22Rv1 (cell line): ENCODE results near the gene CBY1.

Experiments used
- H3K27ac ChIP-seq: fragments of 450-650 bp; 2 replicates; pipeline ENCODE4 v1.5.1; 2017
- ZFX ChIP-seq: fragments of 450-650 bp; IDR thresholded peaks from 2 replicates; pipeline ENCODE4 v1.6.1; 2017; ENCODE audit warnings: antibody characterized with exemption, borderline replicate concordance
- TF ChIP-seq, protein P1 (sequence below): fragments of 450-650 bp; IDR thresholded peaks from 2 replicates; pipeline ENCODE4 v1.5.1; 2017; ENCODE audit warnings: mild to moderate bottlenecking

The CBY1 gene

DNA sequence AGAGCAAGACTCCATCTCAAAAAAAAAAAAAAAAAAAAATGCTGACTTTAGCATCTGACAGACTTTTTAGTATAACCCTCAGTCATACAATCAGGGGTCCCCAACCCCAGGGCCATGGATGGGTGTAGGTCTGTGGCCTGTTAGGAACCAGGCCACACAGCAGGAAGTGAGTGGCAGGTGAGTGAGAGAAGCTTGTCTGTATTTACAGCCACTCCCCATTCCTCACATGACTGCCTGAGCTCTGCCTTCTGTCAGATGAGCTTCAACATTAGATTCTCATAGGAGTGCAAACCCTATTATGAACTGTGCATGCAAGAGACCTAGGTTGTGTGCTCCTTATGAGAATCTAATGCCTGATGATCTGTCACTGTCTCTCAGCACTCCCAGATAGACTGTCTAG lies 3.6 kb upstream of the CBY1 start:
- H3K27ac ChIP-seq, result no peak overlapping the region
- TF ChIP-seq, protein P1, sequence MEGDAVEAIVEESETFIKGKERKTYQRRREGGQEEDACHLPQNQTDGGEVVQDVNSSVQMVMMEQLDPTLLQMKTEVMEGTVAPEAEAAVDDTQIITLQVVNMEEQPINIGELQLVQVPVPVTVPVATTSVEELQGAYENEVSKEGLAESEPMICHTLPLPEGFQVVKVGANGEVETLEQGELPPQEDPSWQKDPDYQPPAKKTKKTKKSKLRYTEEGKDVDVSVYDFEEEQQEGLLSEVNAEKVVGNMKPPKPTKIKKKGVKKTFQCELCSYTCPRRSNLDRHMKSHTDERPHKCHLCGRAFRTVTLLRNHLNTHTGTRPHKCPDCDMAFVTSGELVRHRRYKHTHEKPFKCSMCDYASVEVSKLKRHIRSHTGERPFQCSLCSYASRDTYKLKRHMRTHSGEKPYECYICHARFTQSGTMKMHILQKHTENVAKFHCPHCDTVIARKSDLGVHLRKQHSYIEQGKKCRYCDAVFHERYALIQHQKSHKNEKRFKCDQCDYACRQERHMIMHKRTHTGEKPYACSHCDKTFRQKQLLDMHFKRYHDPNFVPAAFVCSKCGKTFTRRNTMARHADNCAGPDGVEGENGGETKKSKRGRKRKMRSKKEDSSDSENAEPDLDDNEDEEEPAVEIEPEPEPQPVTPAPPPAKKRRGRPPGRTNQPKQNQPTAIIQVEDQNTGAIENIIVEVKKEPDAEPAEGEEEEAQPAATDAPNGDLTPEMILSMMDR, result no peak
- TF ChIP-seq ZFX, result no peak

DNA sequence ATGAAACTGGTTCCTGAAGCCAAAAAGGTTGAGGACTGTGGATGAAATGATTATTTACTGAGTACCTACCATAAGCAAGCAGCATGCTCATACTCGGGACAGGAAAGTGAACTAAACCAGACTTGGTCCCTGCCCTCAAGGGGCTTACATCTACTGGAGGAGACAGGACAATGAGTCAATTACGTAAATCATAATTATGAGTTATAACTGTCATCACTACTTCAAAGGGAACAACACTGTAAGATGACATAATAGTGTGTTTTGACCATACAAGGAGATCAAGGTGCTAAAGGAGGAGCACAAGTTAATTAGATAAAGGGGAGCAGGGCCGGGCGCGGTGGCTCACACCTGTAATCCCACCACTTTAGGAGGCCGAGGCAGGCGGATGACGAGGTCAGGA lies 2.7 kb upstream of the CBY1 start:
- H3K27ac ChIP-seq, result no peak overlapping the region
- TF ChIP-seq ZFX, result no peak
- TF ChIP-seq, protein P1, result no peak

DNA sequence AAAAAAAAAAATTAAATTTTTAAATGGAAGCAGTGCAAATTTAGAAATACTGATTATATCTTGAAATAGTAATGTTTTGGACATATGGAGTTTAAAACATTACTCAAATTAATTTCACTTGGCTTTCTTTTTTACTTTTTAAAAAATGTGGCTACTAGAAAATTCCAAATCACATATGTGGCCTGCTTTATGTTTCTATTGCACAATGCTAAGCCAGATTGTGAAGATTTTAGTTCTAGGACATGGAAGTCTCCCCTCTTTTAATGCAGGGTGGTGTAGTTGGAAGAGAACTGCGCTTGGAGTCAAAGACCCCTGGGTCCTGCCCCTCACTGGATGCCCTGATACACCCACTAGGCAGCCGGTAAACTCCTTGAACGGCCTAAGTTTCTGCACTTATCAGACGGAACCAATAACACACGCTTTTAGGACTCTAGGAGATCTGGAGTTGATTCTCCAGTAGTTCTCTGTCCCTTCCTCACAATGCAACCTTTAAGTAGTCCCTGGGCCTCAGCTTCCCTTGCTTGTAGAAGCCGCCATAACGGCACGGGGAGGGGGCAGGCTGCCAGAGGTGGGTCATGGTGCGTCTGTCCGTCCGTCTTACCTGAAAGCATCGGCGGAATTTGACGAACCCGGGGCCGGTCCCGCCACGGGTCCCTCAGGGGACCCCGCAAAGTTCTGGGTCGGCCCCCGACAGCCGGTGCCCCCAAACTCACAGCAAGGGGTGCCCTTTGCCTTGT lies 751 bp upstream of the CBY1 start:
- TF ChIP-seq, protein P1, result no peak
- no peak for TF ChIP-seq ZFX
- peak overlapping the region; percentile 80 for H3K27ac ChIP-seq

DNA sequence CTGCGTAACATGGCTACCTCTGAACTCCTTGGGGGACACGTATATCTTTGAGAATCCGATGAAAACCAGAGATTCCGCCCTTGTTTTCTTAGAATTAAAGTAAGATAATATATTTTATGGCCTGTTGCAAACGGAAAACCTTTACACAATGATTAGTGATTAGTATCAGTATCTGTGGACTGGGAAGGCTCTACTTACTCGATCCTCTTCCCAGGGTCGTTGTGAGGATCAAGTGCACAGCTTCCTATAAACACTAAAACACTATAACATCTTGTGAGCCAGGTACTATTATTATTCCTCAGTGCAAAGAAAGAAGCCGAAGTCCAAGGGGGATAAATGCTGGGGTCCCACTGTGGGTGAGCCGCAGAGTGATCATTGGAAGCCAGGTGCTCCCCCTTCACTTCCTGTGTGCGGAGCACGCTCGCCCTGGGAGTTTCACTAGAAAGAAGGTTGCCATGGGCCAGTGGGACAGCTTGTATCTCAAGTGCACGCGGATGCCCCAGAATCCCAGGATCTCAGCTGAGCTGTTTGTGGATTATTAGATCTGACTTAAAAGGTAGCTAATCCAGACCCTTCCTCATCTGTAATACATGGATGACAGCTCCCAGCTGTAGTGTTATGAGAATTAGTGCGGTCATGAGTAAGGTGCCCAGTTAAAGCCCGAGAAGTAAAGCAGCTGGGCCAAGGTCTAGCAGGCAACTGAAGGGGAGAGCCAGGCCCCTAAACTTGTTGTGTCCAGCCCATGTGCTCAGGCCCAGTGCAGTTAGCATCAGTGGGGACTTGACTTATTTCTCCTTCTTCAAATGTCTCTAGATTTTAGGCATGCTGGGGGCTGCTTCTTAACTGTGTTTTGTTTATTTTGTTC lies 839 bp downstream of the CBY1 start:
- peak overlapping the region; percentile 80 for H3K27ac ChIP-seq
- TF ChIP-seq ZFX, result no peak
- TF ChIP-seq, protein P1, result no peak

DNA sequence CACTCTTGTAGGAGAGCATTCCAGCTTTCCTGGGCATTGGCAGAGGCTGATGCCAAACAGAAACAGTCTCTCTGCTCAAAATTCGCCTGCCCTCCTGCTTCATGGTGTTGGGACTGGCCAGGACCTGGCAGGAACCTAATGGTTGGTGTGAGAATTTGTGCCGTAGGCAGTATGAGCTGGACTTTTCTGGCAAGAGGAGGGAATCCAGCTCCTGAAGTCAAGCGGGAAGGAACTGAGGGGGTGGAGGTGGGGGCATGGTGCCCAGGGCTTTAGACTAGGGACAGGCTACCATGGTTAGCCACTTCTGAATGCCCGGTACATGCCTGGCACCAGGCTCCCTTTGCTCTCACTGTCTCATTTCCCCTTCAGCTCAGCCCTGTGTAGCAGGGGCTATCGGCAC lies 18.4 kb downstream of the CBY1 start:
- TF ChIP-seq, protein P1, result no peak

DNA sequence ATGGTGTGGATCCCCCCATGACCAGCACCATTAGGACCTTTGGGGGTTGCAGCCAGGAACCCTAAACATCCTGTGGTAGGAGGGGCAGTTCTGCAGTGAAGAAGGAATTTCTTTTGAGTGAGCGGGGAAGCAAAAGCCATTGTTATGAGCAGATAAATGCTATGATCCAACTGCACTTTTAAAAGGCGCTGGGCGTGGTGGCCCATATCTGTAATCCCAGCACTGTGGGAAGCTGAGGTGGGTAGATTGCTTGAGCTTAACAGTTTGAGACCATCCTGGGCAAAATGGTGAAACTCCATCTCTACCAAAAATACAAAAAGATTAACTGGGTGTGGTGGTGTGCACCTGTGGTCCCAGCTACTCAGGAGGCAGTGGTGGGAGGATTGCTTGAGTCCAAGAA lies 19.4 kb downstream of the CBY1 start:
- H3K27ac ChIP-seq, result no peak overlapping the region
- TF ChIP-seq, protein P1, result no peak
- TF ChIP-seq ZFX, result no peak

More for the DNA sequence above, 18.4 kb downstream of the CBY1 start:
- H3K27ac ChIP-seq, result no peak overlapping the region
